SK-N-SH (cell line): ENCODE data around the gene SV2B. TPM values are rescaled to one million over a fixed set of nuclear protein-coding genes. Genes with fewer than 3 reads are reported as not detected.

Source experiments
- CTCF ChIA-PET: fragments of 300-600, 350-600 bp; formaldehyde crosslinking; extraction: SDS; loops from one replicate; lab custom pipeline; 2021; lab: Yijun Ruan, JAX
- POLR2A ChIA-PET: fragments of 350-600 bp; sonication (Branson Sonifier 250); formaldehyde crosslinking; extraction: SDS; loops from one replicate; lab custom pipeline; 2020; ENCODE audit warnings: antibody characterized with exemption, inconsistent platforms; lab: Yijun Ruan, JAX
- DNase-seq: peaks from one replicate; pipeline ENCODE4 v3.0.0; 2012
- H2AFZ ChIP-seq: fragments of 200-600 bp; sonication (generic); 2 replicates; pipeline ENCODE4 v1.8.1; 2016; ENCODE audit warnings: antibody characterized with exemption, mild to moderate bottlenecking, low read depth
- H3F3A ChIP-seq: fragments of 200-600 bp; sonication (generic); replicated peaks from 2 replicates; pipeline ENCODE3; 2016; ENCODE audit warnings: antibody characterized with exemption, mild to moderate bottlenecking; ENCODE audit not compliant: insufficient read depth
- H3K27ac ChIP-seq, 2 experiments: fragments of 200-500 bp in 1 of 2; fragments of 200-600 bp in 1 of 2; sonication (Bioruptor generic) in 1 of 2; sonication (generic), shearing (Covaris generic) in 1 of 2; 2 replicates each; pipeline versions ENCODE4 v1.5.1 to v1.6.1; 2014 to 2016; ENCODE audit warnings: low read depth in 2 of 2, inconsistent platforms in 1 of 2, low read length in 1 of 2, mild to moderate bottlenecking in 1 of 2, mixed read lengths in 1 of 2
- H3K27me3 ChIP-seq: fragments of 200-600 bp; sonication (generic), shearing (Covaris generic); 2 replicates; pipeline ENCODE4 v1.6.1; 2016; ENCODE audit warnings: mixed run types; ENCODE audit not compliant: insufficient read depth
- H3K36me3 ChIP-seq, 2 experiments: fragments of 200-500 bp in 1 of 2; fragments of 200-600 bp in 1 of 2; sonication (Bioruptor generic) in 1 of 2; sonication (generic) in 1 of 2; replicated peaks in 1 of 2; 2 replicates each; pipeline versions ENCODE3 to v1.5.1; 2014 to 2016; ENCODE audit warnings: low read length in 1 of 2, mild to moderate bottlenecking in 1 of 2; ENCODE audit not compliant: insufficient read depth in 2 of 2, control insufficient read depth in 1 of 2
- H3K4me1 ChIP-seq, 2 experiments: fragments of 200-500 bp in 1 of 2; fragments of 200-600 bp in 1 of 2; sonication (Bioruptor generic) in 1 of 2; sonication (generic), shearing (Covaris generic) in 1 of 2; 2 replicates each; pipeline versions ENCODE4 v1.5.1 to v1.6.1; 2014 to 2016; ENCODE audit warnings: low read depth in 1 of 2, low read length in 1 of 2, mixed run types in 1 of 2; ENCODE audit not compliant: insufficient read depth in 2 of 2, control insufficient read depth in 1 of 2
- H3K4me2 ChIP-seq: fragments of 200-600 bp; sonication (generic), shearing (Covaris generic); 2 replicates; pipeline ENCODE4 v1.6.1; 2017; ENCODE audit warnings: mixed run types
- H3K4me3 ChIP-seq, 2 experiments: fragments of 200-500 bp in 1 of 2; fragments of 200-600 bp in 1 of 2; sonication (Bioruptor generic) in 1 of 2; sonication (generic), shearing (Covaris generic) in 1 of 2; 2 replicates each; pipeline versions ENCODE4 v1.5.1 to v1.8.1; 2014 to 2016; ENCODE audit warnings: low read depth in 2 of 2, inconsistent platforms in 1 of 2, low read length in 1 of 2, mild to moderate bottlenecking in 1 of 2, mixed read lengths in 1 of 2, moderate library complexity in 1 of 2
- H3K79me2 ChIP-seq: fragments of 200-600 bp; sonication (generic); 2 replicates; pipeline ENCODE4 v1.8.1; 2017; ENCODE audit warnings: mild to moderate bottlenecking; ENCODE audit not compliant: insufficient read depth
- H3K9ac ChIP-seq: fragments of 200-600 bp; sonication (generic); 2 replicates; pipeline ENCODE4 v1.6.1; 2017; ENCODE audit warnings: mixed run types
- H3K9me2 ChIP-seq: fragments of 200-600 bp; sonication (generic); 2 replicates; pipeline ENCODE4 v1.6.1; 2017; ENCODE audit warnings: mixed run types
- H3K9me3 ChIP-seq: fragments of 200-600 bp; sonication (generic); 2 replicates; pipeline ENCODE4 v1.6.1; 2017; ENCODE audit warnings: mixed run types, mild to moderate bottlenecking, moderate library complexity
- H4K20me1 ChIP-seq: fragments of 200-600 bp; sonication (generic); 2 replicates; pipeline ENCODE4 v1.6.1; 2017; ENCODE audit warnings: mild to moderate bottlenecking, mixed run types; ENCODE audit not compliant: insufficient read depth
- ELF1 ChIP-seq: IDR thresholded peaks from 2 replicates; pipeline ENCODE4 v1.4.0; 2012
- JUND ChIP-seq: IDR thresholded peaks from 2 replicates; pipeline ENCODE4 v1.4.0; 2012
- MEF2A ChIP-seq: IDR thresholded peaks from 2 replicates; pipeline ENCODE4 v1.4.0; 2012; ENCODE audit warnings: low read depth, borderline replicate concordance
- MXI1 ChIP-seq: IDR thresholded peaks from 2 replicates; pipeline ENCODE4 v1.6.1; 2012; ENCODE audit warnings: mild to moderate bottlenecking, low read depth, low read length, improper control_type of control experiment
- NRF1 ChIP-seq: IDR thresholded peaks from 2 replicates; pipeline ENCODE4 v1.6.1; 2012; ENCODE audit warnings: low read depth, mild to moderate bottlenecking, low read length
- POLR2AphosphoS5 ChIP-seq: IDR thresholded peaks from 2 replicates; pipeline ENCODE4 v1.6.1; 2012; ENCODE audit warnings: low read depth, low read length
- RCOR1 ChIP-seq: fragments of 150-350 bp; IDR thresholded peaks from 2 replicates; pipeline ENCODE4 v1.6.1; 2017; ENCODE audit warnings: antibody characterized with exemption, low read length
- RXRA ChIP-seq: IDR thresholded peaks from 2 replicates; pipeline ENCODE4 v1.4.0; 2012; ENCODE audit warnings: low read depth, mild to moderate bottlenecking, borderline replicate concordance
- SMC3 ChIP-seq: IDR thresholded peaks from 2 replicates; pipeline ENCODE4 v1.6.1; 2012; ENCODE audit warnings: low read depth, low read length, improper control_type of control experiment
- TAF1 ChIP-seq: IDR thresholded peaks from 2 replicates; pipeline ENCODE4 v1.6.1; 2012; ENCODE audit warnings: low read depth, mild to moderate bottlenecking, low read length, moderate library complexity, borderline replicate concordance
- TCF12 ChIP-seq: IDR thresholded peaks from 2 replicates; pipeline ENCODE4 v1.4.0; 2012
- WGBS: methylation state at CpG from one replicate; pipeline ENCODE4 v1.1.6; 2017; ENCODE audit warnings: low lambda C conversion rate; 5-methylcytosine and 5-hydroxymethylcytosine counted together
- polyA plus RNA-seq, 3 experiments: library from polyadenylated mRNA; depleted of rRNA; stranded (reverse); fragments of >200 nt; gene quantifications; 2 replicates each; pipeline ENCODE4 v1.2.3, GENCODE V29; 2012
- TF ChIP-seq, protein P1 (sequence below): fragments of 200-600 bp; sonication (generic); IDR thresholded peaks from 2 replicates; pipeline ENCODE4 v1.6.1; 2017; ENCODE audit warnings: antibody characterized with exemption, mild to moderate bottlenecking, moderate library complexity
- TF ChIP-seq, protein P2 (sequence below): IDR thresholded peaks from 2 replicates; pipeline ENCODE4 v1.4.0; 2012; ENCODE audit warnings: low read depth, borderline replicate concordance
- TF ChIP-seq, protein P3 (sequence below): IDR thresholded peaks from 2 replicates; pipeline ENCODE4; 2012
- TF ChIP-seq, protein P4 (sequence below): IDR thresholded peaks from 2 replicates; pipeline ENCODE4 v1.6.1; 2012; ENCODE audit warnings: mild to moderate bottlenecking, low read depth, low read length, moderate library complexity

SV2B gene
- polyA plus RNA-seq, 1 of the 3 experiments (the other 2 are of a cell fraction), result not detected

DNA sequence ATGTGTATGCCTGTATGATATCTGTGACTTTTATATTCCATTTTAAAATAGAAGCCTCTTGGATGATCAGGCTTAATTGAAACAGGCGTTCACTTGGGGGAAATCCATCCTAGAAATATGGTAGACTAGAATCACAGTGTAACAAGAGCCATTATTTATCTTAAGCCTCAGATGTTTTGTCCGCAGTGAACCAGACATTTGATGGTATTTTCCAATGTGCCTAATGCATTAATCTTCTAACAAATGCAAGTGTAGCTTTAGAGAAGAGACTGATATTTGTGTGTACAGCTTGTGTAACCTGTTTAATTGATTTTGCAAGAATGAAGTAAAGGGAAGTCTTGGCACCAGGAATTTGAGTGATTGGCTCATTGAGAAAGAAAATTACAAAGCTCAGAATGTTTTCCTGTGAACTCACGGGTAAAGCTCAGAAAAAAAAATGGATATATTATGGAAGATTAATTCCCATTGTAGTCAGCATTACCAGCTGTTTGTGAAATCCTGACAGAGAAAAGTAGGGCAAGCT, 155.7 kb downstream of the SV2B start:
- no peak overlapping the region for H3K27ac ChIP-seq
- H3K4me1 ChIP-seq, result no peaks in the 10 kb centered on the region
- H4K20me1 ChIP-seq, result no peaks in the 10 kb centered on the region
- no peaks in the 10 kb centered on the region for H3K79me2 ChIP-seq
- ChIA-PET POLR2A (no interaction called here), CTCF (interaction anchor here (1.6 to 5.4 kb wide), 4 partner anchors 8 to 206 kb away, joined by 4 to 37 read pairs (median 18); no protein-coding TSS in a partner anchor)
- no peak overlapping the region for H3K9ac ChIP-seq
- H3K9me2 ChIP-seq, result no peaks in the 10 kb centered on the region
- H3K4me3 ChIP-seq, result no peak overlapping the region
- DNase-seq, result no peak
- H3K27me3 ChIP-seq, result no peaks in the 10 kb centered on the region; the same call in 1 of the 2 replicates
- no peaks in the 10 kb centered on the region for H3K36me3 ChIP-seq
- H2AFZ ChIP-seq, result no peak overlapping the region
- H3F3A ChIP-seq, result no peaks in the 10 kb centered on the region
- 25% methylated on average over 3 of the region's 3 CpGs for WGBS
- no peaks in the 10 kb centered on the region for H3K9me3 ChIP-seq
- H3K4me2 ChIP-seq, result no peak overlapping the region
- TF ChIP-seq RXRA, result no peak
- TF ChIP-seq RCOR1, result no peak
- TF ChIP-seq, protein P1, sequence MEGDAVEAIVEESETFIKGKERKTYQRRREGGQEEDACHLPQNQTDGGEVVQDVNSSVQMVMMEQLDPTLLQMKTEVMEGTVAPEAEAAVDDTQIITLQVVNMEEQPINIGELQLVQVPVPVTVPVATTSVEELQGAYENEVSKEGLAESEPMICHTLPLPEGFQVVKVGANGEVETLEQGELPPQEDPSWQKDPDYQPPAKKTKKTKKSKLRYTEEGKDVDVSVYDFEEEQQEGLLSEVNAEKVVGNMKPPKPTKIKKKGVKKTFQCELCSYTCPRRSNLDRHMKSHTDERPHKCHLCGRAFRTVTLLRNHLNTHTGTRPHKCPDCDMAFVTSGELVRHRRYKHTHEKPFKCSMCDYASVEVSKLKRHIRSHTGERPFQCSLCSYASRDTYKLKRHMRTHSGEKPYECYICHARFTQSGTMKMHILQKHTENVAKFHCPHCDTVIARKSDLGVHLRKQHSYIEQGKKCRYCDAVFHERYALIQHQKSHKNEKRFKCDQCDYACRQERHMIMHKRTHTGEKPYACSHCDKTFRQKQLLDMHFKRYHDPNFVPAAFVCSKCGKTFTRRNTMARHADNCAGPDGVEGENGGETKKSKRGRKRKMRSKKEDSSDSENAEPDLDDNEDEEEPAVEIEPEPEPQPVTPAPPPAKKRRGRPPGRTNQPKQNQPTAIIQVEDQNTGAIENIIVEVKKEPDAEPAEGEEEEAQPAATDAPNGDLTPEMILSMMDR, result no peak
- no peak for TF ChIP-seq NRF1
- TF ChIP-seq SMC3, result no peak
- TF ChIP-seq MEF2A, result no peak
- no peak for TF ChIP-seq POLR2AphosphoS5
- TF ChIP-seq, protein P2, sequence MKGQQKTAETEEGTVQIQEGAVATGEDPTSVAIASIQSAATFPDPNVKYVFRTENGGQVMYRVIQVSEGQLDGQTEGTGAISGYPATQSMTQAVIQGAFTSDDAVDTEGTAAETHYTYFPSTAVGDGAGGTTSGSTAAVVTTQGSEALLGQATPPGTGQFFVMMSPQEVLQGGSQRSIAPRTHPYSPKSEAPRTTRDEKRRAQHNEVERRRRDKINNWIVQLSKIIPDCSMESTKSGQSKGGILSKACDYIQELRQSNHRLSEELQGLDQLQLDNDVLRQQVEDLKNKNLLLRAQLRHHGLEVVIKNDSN, result no peak
- TF ChIP-seq, protein P3, sequence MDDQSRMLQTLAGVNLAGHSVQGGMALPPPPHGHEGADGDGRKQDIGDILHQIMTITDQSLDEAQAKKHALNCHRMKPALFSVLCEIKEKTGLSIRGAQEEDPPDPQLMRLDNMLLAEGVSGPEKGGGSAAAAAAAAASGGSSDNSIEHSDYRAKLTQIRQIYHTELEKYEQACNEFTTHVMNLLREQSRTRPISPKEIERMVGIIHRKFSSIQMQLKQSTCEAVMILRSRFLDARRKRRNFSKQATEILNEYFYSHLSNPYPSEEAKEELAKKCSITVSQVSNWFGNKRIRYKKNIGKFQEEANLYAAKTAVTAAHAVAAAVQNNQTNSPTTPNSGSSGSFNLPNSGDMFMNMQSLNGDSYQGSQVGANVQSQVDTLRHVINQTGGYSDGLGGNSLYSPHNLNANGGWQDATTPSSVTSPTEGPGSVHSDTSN, result no peak
- TF ChIP-seq TCF12, result no peak
- TF ChIP-seq, protein P4, sequence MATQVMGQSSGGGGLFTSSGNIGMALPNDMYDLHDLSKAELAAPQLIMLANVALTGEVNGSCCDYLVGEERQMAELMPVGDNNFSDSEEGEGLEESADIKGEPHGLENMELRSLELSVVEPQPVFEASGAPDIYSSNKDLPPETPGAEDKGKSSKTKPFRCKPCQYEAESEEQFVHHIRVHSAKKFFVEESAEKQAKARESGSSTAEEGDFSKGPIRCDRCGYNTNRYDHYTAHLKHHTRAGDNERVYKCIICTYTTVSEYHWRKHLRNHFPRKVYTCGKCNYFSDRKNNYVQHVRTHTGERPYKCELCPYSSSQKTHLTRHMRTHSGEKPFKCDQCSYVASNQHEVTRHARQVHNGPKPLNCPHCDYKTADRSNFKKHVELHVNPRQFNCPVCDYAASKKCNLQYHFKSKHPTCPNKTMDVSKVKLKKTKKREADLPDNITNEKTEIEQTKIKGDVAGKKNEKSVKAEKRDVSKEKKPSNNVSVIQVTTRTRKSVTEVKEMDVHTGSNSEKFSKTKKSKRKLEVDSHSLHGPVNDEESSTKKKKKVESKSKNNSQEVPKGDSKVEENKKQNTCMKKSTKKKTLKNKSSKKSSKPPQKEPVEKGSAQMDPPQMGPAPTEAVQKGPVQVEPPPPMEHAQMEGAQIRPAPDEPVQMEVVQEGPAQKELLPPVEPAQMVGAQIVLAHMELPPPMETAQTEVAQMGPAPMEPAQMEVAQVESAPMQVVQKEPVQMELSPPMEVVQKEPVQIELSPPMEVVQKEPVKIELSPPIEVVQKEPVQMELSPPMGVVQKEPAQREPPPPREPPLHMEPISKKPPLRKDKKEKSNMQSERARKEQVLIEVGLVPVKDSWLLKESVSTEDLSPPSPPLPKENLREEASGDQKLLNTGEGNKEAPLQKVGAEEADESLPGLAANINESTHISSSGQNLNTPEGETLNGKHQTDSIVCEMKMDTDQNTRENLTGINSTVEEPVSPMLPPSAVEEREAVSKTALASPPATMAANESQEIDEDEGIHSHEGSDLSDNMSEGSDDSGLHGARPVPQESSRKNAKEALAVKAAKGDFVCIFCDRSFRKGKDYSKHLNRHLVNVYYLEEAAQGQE, result no peak
- no peak for TF ChIP-seq MXI1
- TF ChIP-seq JUND, result no peak
- TF ChIP-seq ELF1, result no peak
- TF ChIP-seq TAF1, result no peak
